Activated CD4-positive, alpha-beta T cell treated with anti-CD3 and anti-CD28 coated beads, Interleukin-2, amount 50 U/mL, for 48 hours (primary cell): ENCODE results near the gene EXOC4.
"Not testable (repeated sequence)": the region's sequence is repeated elsewhere in the genome, so short reads cannot be mapped to it uniquely, and the experiment has no call there.

Experiments
- DNase-seq, 2 experiments: peaks; one replicate each; pipeline ENCODE4 v3.0.0-alpha.2; 2020

EXOC4 gene

GRCh38 chr7:134058980-134059379 is 806.1 kb downstream of the EXOC4 start:
- DNase-seq = no peak

GRCh38 chr7:134059921-134060320 is 807.0 kb downstream of the EXOC4 start:
- DNase-seq = no peak

- DNase-seq = no peak
Observed at GRCh38 chr7:134060874-134061273, 808.0 kb downstream of the EXOC4 start.

DNA sequence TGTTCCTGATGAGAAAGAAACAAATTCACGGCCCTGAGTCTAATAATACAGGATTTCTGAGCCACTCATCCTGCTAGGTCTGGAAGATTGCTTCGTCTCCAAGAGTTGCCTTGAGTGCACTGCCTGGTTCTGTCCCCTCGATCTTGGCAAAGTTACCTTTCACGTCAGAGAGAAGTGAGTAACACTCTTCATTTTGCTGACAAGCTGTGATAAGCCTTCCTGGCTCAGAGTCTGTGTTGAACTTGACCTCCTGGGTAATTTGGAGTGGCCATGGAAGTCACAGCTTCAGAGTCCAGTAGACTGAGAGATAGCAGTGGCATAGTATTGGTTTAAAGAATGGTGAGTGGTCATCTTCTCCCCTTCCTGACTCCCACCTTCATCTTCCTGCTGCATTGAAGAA is 809.6 kb downstream of the EXOC4 start:
- DNase-seq = no peak

GRCh38 chr7:134065415-134065814 is 812.5 kb downstream of the EXOC4 start:
- DNase-seq = no peak

- no peak for DNase-seq
Observed at GRCh38 chr7:134067164-134067563, 814.3 kb downstream of the EXOC4 start.

- no peak for DNase-seq
Observed at GRCh38 chr7:134068670-134069069, 815.8 kb downstream of the EXOC4 start.

- no peak for DNase-seq
Observed at GRCh38 chr7:134069187-134069586, 816.3 kb downstream of the EXOC4 start.

- DNase-seq = no peak
Observed at GRCh38 chr7:134070673-134071072, 817.8 kb downstream of the EXOC4 start.

GRCh38 chr7:134071355-134072331 is 818.8 kb downstream of the EXOC4 start:
- no peak for DNase-seq

GRCh38 chr7:134073276-134073675 is 820.4 kb downstream of the EXOC4 start:
- DNase-seq = no peak

DNA sequence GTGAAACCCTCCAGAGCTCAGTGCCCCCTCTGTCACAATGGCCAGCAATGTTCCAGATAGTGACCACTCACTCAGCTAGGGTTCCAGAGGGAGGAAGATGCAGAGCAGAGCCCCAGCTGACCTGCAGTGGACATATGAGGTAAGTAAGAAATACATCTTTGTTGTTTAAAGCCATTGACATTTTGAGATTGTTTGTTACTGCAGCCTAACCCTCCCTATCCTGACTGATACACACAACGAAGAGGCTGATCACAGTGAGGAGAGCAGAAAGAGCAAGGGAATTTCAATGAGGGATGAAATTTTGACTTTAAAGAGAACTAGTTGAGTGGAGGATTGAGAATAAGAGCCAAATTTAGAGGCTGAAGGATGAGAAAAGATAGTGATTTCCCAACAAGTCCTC is 822.9 kb downstream of the EXOC4 start:
- no peak for DNase-seq

GRCh38 chr7:134077560-134077959 is 824.7 kb downstream of the EXOC4 start:
- DNase-seq = not testable (repeated sequence)

GRCh38 chr7:134078991-134079390 is 826.1 kb downstream of the EXOC4 start:
- no peak for DNase-seq

GRCh38 chr7:134081695-134082094 is 828.8 kb downstream of the EXOC4 start:
- no peak for DNase-seq

DNA sequence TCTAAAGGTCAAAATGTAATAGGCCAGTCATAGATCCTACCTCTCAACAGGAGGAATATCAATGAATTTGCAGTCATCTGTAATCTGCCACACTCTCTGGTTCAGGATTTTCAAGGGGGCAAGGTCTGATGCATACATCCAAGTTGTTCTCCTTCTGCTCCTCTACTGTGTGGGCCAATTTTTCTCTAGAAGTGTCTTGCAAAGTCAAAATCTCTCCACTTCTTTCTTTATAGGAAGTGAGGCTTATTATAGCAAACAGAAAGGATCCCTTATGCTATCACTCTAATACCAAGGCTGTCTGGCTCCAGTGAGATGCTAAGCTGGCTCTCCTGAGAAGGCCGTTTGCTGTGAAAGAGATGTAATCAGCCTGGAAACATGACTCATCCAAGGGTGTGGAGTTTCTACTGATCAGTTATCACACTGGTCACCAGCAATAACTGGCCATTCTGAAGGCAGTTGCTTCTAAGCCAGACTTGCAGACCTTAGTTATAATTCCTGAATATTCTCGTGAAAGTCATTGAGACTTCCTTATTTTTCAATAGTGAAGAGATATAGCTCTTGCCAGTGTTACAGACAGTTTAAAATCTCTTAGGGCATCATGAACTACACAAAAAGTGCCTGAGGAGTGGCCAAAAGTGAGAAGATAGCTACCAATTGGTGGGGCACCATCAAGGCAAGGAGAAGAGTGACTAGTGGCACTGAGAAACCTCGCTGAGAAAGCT is 831.0 kb downstream of the EXOC4 start:
- DNase-seq = no peak

GRCh38 chr7:134084488-134085144 is 831.7 kb downstream of the EXOC4 start:
- DNase-seq = no peak

DNA sequence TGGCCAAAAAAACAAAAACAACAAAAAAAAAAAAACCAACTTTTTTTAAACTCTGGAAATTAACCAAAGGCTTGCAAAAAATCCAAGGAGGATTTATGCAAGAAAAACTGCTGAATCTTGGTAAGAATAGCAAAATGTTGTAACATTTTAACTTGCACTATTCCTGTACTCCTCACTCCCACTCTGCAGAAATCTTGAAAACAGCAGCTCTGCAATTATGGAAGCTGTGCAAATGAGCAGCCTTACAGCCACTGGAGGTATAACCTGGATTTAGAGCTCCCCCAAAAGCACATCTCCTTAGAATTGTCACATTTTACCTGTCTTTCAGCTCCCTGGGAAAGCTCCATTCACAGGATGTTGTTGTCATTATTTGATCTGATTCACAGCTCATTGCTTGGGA is 832.4 kb downstream of the EXOC4 start:
- DNase-seq = no peak

- DNase-seq = no peak
Observed at GRCh38 chr7:134086998-134087735, 834.3 kb downstream of the EXOC4 start.

- no peak for DNase-seq
Observed at GRCh38 chr7:134088199-134088598, 835.3 kb downstream of the EXOC4 start.

DNA sequence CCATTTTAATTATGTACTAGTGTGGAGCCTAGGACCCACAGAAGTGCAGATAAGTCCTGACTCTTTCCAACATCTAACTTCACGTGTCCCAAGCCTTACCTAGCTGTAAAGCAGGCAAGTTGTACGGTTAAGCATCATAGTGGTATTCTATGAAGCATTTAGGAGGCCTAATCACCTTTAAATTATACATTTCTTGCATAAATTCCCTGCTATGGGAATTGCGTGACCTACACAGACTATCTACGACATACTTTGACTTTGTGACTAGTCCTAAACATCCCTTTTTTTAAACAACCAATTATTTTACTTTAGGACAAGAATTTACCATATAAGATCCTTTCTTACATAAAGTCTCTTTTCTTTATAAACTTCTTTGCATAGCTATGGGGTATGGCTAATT is 836.6 kb downstream of the EXOC4 start:
- no peak for DNase-seq

- DNase-seq = no peak
Observed at GRCh38 chr7:134098072-134098471, 845.2 kb downstream of the EXOC4 start.

- no peak for DNase-seq
Observed at GRCh38 chr7:134101716-134102115, 848.8 kb downstream of the EXOC4 start.
